B cell (primary cell): ENCODE data around the gene ASB18. TPM values are rescaled to one million over a fixed set of nuclear protein-coding genes. Genes with fewer than 3 reads are reported as not detected.

Experiments used
- ATAC-seq: fragments of 200-7000 bp; cut with Tn5 transposase; one replicate; pipeline ENCODE4 v1.10.0; 2021; ENCODE audit warnings: low read depth, mild to moderate bottlenecking, moderate number of reproducible peaks, moderate library complexity
- CTCF ChIA-PET: fragments of 350-600 bp; sonication (Branson Sonifier 250); formaldehyde crosslinking; loops from one replicate; lab custom pipeline; 2021; ENCODE audit warnings: antibody characterized with exemption, inconsistent platforms; lab: Charles Lee
- POLR2A ChIA-PET: fragments of 350-600 bp; sonication (Branson Sonifier 250); formaldehyde crosslinking; loops from one replicate; lab custom pipeline; 2021; ENCODE audit warnings: antibody characterized with exemption; lab: Charles Lee
- DNase-seq: peaks from one replicate; pipeline ENCODE4 v3.0.0; 2013
- H2AFZ ChIP-seq: 2 replicates; pipeline ENCODE4 v1.6.1; 2012; ENCODE audit warnings: mild to moderate bottlenecking, low read depth, low read length; ENCODE audit not compliant: insufficient read depth, poor library complexity, severe bottlenecking
- H3K27ac ChIP-seq, 2 donors: 1 replicate in 1 of 2; 2 replicates in 1 of 2; pipeline ENCODE4 v1.5.1; 2012 to 2013; ENCODE audit warnings: low read length in 2 of 2, mild to moderate bottlenecking in 2 of 2, moderate library complexity in 1 of 2
- H3K27me3 ChIP-seq, 4 experiments: fragments of 200-600 bp in 1 of 4; sonication (generic) in 1 of 4; replicated peaks in 1 of 4; 1 replicate in 2 of 4; 2 replicates in 2 of 4; pipeline versions ENCODE4 v1.6.1 to v1.7.0; 2013 to 2016; ENCODE audit warnings: low read length in 3 of 4, mild to moderate bottlenecking in 2 of 4, mixed read lengths in 1 of 4, moderate library complexity in 1 of 4; ENCODE audit not compliant: insufficient read depth in 4 of 4, control insufficient read depth in 3 of 4; ENCODE audit errors: control extremely low read depth in 1 of 4
- H3K36me3 ChIP-seq, 2 experiments: replicated peaks in 1 of 2; 1 replicate in 1 of 2; 2 replicates in 1 of 2; pipeline versions ENCODE4 v1.6.1 to v1.7.1; 2013; ENCODE audit warnings: low read length in 1 of 2; ENCODE audit not compliant: insufficient read depth in 2 of 2, control insufficient read depth in 1 of 2; ENCODE audit errors: control extremely low read depth in 1 of 2, extremely low read depth in 1 of 2
- H3K4me1 ChIP-seq, 2 donors: fragments of 200-600 bp in 1 of 2; sonication (generic) in 1 of 2; 1 replicate in 1 of 2; 2 replicates in 1 of 2; pipeline versions ENCODE4 v1.5.1 to v1.6.1; 2013 to 2017; ENCODE audit warnings: low read length in 2 of 2; ENCODE audit not compliant: control insufficient read depth in 2 of 2, insufficient read depth in 2 of 2
- H3K4me2 ChIP-seq: replicated peaks from 2 replicates; pipeline ENCODE3; 2012; ENCODE audit warnings: mild to moderate bottlenecking, low read depth, low read length; ENCODE audit not compliant: poor library complexity, severe bottlenecking
- H3K4me3 ChIP-seq, 5 experiments: fragments of 200-600 bp in 1 of 5; sonication (generic) in 1 of 5; 1 replicate in 3 of 5; 2 replicates in 2 of 5; pipeline versions ENCODE4 v1.5.1 to v1.7.0; 2011 to 2016; ENCODE audit warnings: low read length in 4 of 5, mild to moderate bottlenecking in 4 of 5, low read depth in 2 of 5, control low read depth in 1 of 5, moderate library complexity in 1 of 5; ENCODE audit not compliant: insufficient read depth in 1 of 5; ENCODE audit errors: control extremely low read depth in 1 of 5, extremely low read depth in 1 of 5
- H3K79me2 ChIP-seq: fragments of 200-600 bp; sonication (generic); one replicate; pipeline ENCODE4 v1.6.0; 2016; ENCODE audit warnings: low read length; ENCODE audit not compliant: control insufficient read depth, insufficient read depth
- H3K9ac ChIP-seq: fragments of 200-600 bp; sonication (generic); 2 replicates; pipeline ENCODE4 v1.6.1; 2017; ENCODE audit warnings: mild to moderate bottlenecking, low read length, moderate library complexity
- H3K9me3 ChIP-seq, 3 donors: one replicate each; pipeline versions ENCODE4 v1.6.1 to v1.7.1; 2013; ENCODE audit warnings: low read length in 2 of 3; ENCODE audit not compliant: control insufficient read depth in 2 of 3, insufficient read depth in 1 of 3; ENCODE audit errors: control extremely low read depth in 1 of 3
- H4K20me1 ChIP-seq: 2 replicates; pipeline ENCODE4 v1.6.0; 2012; ENCODE audit warnings: mild to moderate bottlenecking, low read length; ENCODE audit not compliant: insufficient read depth, control insufficient read depth, poor library complexity, severe bottlenecking
- H3K27ac Mint-ChIP-seq: one replicate; pipeline ENCODE4 v1.8.0; 2021; ENCODE audit warnings: mixed read lengths
- H3K27me3 Mint-ChIP-seq: one replicate; pipeline ENCODE4 v1.8.0; 2021; ENCODE audit warnings: mixed read lengths
- H3K4me1 Mint-ChIP-seq: one replicate; pipeline ENCODE4 v1.8.0; 2021; ENCODE audit warnings: mixed read lengths
- H3K4me3 Mint-ChIP-seq: one replicate; pipeline ENCODE4 v1.8.0; 2021; ENCODE audit warnings: mixed read lengths
- H3K9me3 Mint-ChIP-seq: one replicate; pipeline ENCODE4 v1.8.0; 2022; ENCODE audit warnings: mixed read lengths; ENCODE audit not compliant: insufficient read depth
- CTCF ChIP-seq: fragments of 200-600 bp; IDR thresholded peaks from one replicate; pipeline ENCODE4 v1.8.0; 2022; ENCODE audit warnings: antibody characterized with exemption, mild to moderate bottlenecking
- EZH2 ChIP-seq: IDR thresholded peaks from 2 replicates; pipeline ENCODE4 v1.6.1; 2012; ENCODE audit warnings: borderline replicate concordance, low read depth, mild to moderate bottlenecking, moderate library complexity, low read length; ENCODE audit not compliant: insufficient read depth, poor library complexity, severe bottlenecking
- WGBS: methylation state at CpG from one replicate; pipeline ENCODE4 v1.1.5; 2013; ENCODE audit warnings: missing lambda C conversion rate; ENCODE audit not compliant: insufficient coverage; 5-methylcytosine and 5-hydroxymethylcytosine counted together
- intact Hi-C: fragments of 100-400 bp; cut with micrococcal nuclease; formaldehyde crosslinking; loops from one replicate; pipeline ENCODE4 v1.10.0; 2022
- polyA plus RNA-seq: library from polyadenylated mRNA; depleted of rRNA; stranded (reverse); fragments of >200 nt; gene quantifications from 2 replicates; pipeline ENCODE4 v1.2.3, GENCODE V29; 2012
- small RNA-seq: library from RNA; depleted of rRNA; stranded (forward); fragments of <200 nt; gene quantifications from one replicate; pipeline ENCODE3, GENCODE V24; 2012; ENCODE audit warnings: low replicate concordance, low read depth; ENCODE audit not compliant: insufficient read length
- total RNA-seq, 2 donors: library from RNA; stranded (reverse); fragments of 120-200 nt in 1 of 2; gene quantifications; 1 replicate in 1 of 2; 2 replicates in 1 of 2; pipeline versions ENCODE4 v1.2.3 to v1.2.4, GENCODE V29; 2013 to 2022

Gene ASB18
- total and polyA plus RNA-seq, 2 donors (not counting 1 experiment from before 2014, with no cell fraction given) = not detected

GRCh38 chr2:236146436-236146835 lies 117.8 kb downstream of the ASB18 start:
- no peak overlapping the region for H2AFZ ChIP-seq
- ChIA-PET CTCF (no interaction called here), POLR2A (no interaction called here)
- Mint-ChIP-seq H3K4me3 (no peak overlapping the region), H3K27ac (no peak overlapping the region), H3K4me1 (no peaks in the 10 kb centered on the region), H3K9me3 (peaks cover 4% of the 10 kb centered on the region), H3K27me3 (peaks cover 20% of the 10 kb centered on the region)
- peaks cover 0 to 2% (median 0%) of the 10 kb centered on the region in 4 experiments for H3K27me3 ChIP-seq
- ATAC-seq (no peak), DNase-seq (no peak)
- TF ChIP-seq EZH2 (no peak), CTCF (no peak)
- no peaks in the 10 kb centered on the region for H3K4me1 ChIP-seq
- intact Hi-C loops = no loop called here
- no peak overlapping the region for H3K9ac ChIP-seq
- no peak overlapping the region for H3K27ac ChIP-seq
- H3K4me2 ChIP-seq = no peak overlapping the region
- peaks cover 0 to 7% (median 4%) of the 10 kb centered on the region in 3 donors for H3K9me3 ChIP-seq
- no peaks in the 10 kb centered on the region for H3K79me2 ChIP-seq
- no peaks in the 10 kb centered on the region for H3K36me3 ChIP-seq
- H4K20me1 ChIP-seq = no peaks in the 10 kb centered on the region
- 100% methylated on average over 2 of the region's 7 CpGs for WGBS
- H3K4me3 ChIP-seq = no peak overlapping the region

GRCh38 chr2:236143811-236144210 lies 120.4 kb downstream of the ASB18 start:
- Histone ChIP-seq H3K36me3 (no peaks in the 10 kb centered on the region), H3K27me3 (peaks cover 0 to 2% (median 0%) of the 10 kb centered on the region in 4 experiments), H2AFZ (no peak overlapping the region), H3K9ac (no peak overlapping the region), H3K9me3 (peaks cover 0 to 5% (median 0%) of the 10 kb centered on the region in 3 donors), H4K20me1 (no peaks in the 10 kb centered on the region), H3K4me2 (no peak overlapping the region), H3K27ac (no peak overlapping the region), H3K4me3 (no peak overlapping the region), H3K79me2 (no peaks in the 10 kb centered on the region), H3K4me1 (no peaks in the 10 kb centered on the region)
- H3K9me3 Mint-ChIP-seq = no peaks in the 10 kb centered on the region
- intact Hi-C loops = no loop called here
- H3K27me3 Mint-ChIP-seq = peaks cover 22% of the 10 kb centered on the region
- 93% methylated on average over 4 of the region's 10 CpGs for WGBS
- H3K4me3 Mint-ChIP-seq = no peak overlapping the region
- ChIA-PET POLR2A (no interaction called here), CTCF (no interaction called here)
- ATAC-seq (no peak), DNase-seq (no peak)
- no peak overlapping the region for H3K27ac Mint-ChIP-seq
- TF ChIP-seq EZH2 (no peak), CTCF (no peak)
- no peaks in the 10 kb centered on the region for H3K4me1 Mint-ChIP-seq

Small RNA genes within 50 kb of the gene (small RNA-seq; reads per million reads assigned to genes)
- not detected for gene RF00019
- not detected for gene RNU1-31P

Other genes with a start within 250 kb of the ASB18 start
- not detected in 2 replicates for gene GBX2, start 96.0 kb downstream of the ASB18 start, total RNA-seq
- not detected in 2 replicates for gene GBX2, start 96.0 kb downstream of the ASB18 start, polyA plus RNA-seq